ENCODE data around the gene PDE1C. TPM values are rescaled to one million over a fixed set of nuclear protein-coding genes. Genes with fewer than 3 reads are reported as not detected.

The PDE1C gene
- total RNA-seq, 3 donors from 2014 or later (not counting 1 experiment from before 2014, with no cell fraction given) = not detected

DNA sequence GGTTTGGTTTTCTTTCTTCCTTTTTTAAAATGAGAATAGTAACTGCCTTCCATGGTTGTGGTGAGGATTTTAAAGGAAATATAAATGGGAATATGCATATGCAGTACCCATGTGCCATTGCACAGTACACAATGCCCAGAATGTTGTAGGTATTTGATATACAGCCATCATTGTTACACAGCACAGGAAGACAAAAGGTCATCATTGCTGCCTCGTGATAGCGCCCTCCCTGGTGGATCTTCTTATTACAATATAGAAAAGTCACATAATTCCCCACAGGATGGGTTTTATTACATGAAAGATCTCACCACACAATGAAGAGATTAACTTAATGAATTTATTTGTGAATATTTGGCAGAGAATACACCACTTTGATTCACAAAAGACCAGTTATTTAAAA, 306.7 kb downstream of the PDE1C start:
- TF ChIP-seq, protein P1, sequence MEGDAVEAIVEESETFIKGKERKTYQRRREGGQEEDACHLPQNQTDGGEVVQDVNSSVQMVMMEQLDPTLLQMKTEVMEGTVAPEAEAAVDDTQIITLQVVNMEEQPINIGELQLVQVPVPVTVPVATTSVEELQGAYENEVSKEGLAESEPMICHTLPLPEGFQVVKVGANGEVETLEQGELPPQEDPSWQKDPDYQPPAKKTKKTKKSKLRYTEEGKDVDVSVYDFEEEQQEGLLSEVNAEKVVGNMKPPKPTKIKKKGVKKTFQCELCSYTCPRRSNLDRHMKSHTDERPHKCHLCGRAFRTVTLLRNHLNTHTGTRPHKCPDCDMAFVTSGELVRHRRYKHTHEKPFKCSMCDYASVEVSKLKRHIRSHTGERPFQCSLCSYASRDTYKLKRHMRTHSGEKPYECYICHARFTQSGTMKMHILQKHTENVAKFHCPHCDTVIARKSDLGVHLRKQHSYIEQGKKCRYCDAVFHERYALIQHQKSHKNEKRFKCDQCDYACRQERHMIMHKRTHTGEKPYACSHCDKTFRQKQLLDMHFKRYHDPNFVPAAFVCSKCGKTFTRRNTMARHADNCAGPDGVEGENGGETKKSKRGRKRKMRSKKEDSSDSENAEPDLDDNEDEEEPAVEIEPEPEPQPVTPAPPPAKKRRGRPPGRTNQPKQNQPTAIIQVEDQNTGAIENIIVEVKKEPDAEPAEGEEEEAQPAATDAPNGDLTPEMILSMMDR (IDR thresholded peaks at IDR 0.05) = no peak
- H3K27ac Mint-ChIP-seq = no peak overlapping the region
- H3K4me1 ChIP-seq (ENCODE audit: control insufficient read depth, insufficient read depth, low read length) = no peaks in the 10 kb centered on the region
- no peak for DNase-seq
- H3K9me3 Mint-ChIP-seq = peaks cover 0 to 2% of the 10 kb centered on the region in 2 donors
- no peak for ATAC-seq
- no peaks in the 10 kb centered on the region for H3K27me3 Mint-ChIP-seq (ENCODE audit: low read depth in 2 of 2)
- H3K4me3 ChIP-seq (ENCODE audit: low read length) = no peak overlapping the region
- no peaks in the 10 kb centered on the region for H3K9me3 ChIP-seq (ENCODE audit: control insufficient read depth, insufficient read depth, low read length)
- H3K4me1 Mint-ChIP-seq = no peaks in the 10 kb centered on the region
- H3K27ac ChIP-seq (ENCODE audit: low read length) = no peak overlapping the region
- H3K36me3 ChIP-seq (ENCODE audit: control insufficient read depth, insufficient read depth, low read length) = no peaks in the 10 kb centered on the region
- H3K36me3 Mint-ChIP-seq = no peaks in the 10 kb centered on the region
- WGBS (ENCODE audit: insufficient coverage) = no CpG with 5 or more reads among the region's 2 CpGs
- intact Hi-C loops (cut with micrococcal nuclease) = no loop called here
- no peaks in the 10 kb centered on the region for H3K27me3 ChIP-seq (ENCODE audit: control insufficient read depth, insufficient read depth, low read length)
- no peak overlapping the region for H3K4me3 Mint-ChIP-seq

DNA sequence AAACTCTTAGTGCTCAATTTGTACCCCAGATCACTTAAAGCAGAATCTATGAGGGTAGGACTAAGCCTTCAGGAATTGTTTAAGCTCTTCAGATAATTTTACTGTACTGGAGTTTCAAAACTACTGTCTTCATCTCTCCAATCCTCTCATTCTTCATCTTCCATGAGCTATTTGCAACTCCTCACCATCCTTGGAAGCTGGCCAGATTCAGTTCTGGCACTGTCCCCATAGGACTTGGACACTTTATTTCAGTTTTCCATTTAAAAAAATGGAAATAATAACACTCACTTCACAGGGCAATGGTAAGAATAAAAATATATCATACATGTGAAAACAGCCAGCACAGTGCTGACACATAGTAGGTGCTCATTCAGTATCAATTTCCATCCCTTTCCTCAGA, 308.6 kb downstream of the PDE1C start:
- DNase-seq = no peak
- Mint-ChIP-seq H3K27me3 (ENCODE audit: low read depth in 2 of 2) (no peaks in the 10 kb centered on the region), H3K27ac (no peak overlapping the region), H3K4me1 (no peaks in the 10 kb centered on the region), H3K4me3 (no peak overlapping the region), H3K9me3 (no peaks in the 10 kb centered on the region), H3K36me3 (no peaks in the 10 kb centered on the region)
- Histone ChIP-seq H3K9me3 (ENCODE audit: control insufficient read depth, insufficient read depth, low read length) (no peaks in the 10 kb centered on the region), H3K4me3 (ENCODE audit: low read length) (no peak overlapping the region), H3K27me3 (ENCODE audit: control insufficient read depth, insufficient read depth, low read length) (no peaks in the 10 kb centered on the region), H3K4me1 (ENCODE audit: control insufficient read depth, insufficient read depth, low read length) (no peaks in the 10 kb centered on the region), H3K36me3 (ENCODE audit: control insufficient read depth, insufficient read depth, low read length) (no peaks in the 10 kb centered on the region), H3K27ac (ENCODE audit: low read length) (no peak overlapping the region)
- intact Hi-C loops (cut with micrococcal nuclease) = no loop called here
- no peak for ATAC-seq
- TF ChIP-seq, protein P1 (IDR thresholded peaks at IDR 0.05) = no peak

DNA sequence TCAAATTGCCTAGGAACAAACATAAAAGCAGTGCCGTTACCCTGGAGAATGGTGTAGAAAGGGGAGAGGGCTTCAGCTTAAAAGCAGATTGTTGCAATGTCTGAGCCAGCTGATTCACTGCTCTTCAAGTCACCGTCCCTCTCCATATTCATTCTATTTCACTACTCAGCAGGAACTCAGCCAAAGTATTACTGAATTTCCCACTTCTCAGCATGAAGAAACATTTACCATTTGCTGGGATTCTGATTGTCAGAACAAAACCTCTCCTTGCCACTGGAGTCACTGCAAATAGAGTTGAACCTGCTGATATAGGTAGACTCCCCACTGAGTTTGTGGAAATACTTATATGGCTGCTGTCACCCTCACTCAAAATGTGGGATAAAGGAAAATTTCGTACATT, 311.5 kb downstream of the PDE1C start:
- Histone ChIP-seq H3K27ac (ENCODE audit: low read length) (no peak overlapping the region), H3K4me3 (ENCODE audit: low read length) (no peak overlapping the region), H3K9me3 (ENCODE audit: control insufficient read depth, insufficient read depth, low read length) (no peaks in the 10 kb centered on the region), H3K4me1 (ENCODE audit: control insufficient read depth, insufficient read depth, low read length) (no peaks in the 10 kb centered on the region), H3K36me3 (ENCODE audit: control insufficient read depth, insufficient read depth, low read length) (no peaks in the 10 kb centered on the region), H3K27me3 (ENCODE audit: control insufficient read depth, insufficient read depth, low read length) (no peaks in the 10 kb centered on the region)
- Mint-ChIP-seq H3K27ac (no peak overlapping the region), H3K36me3 (no peaks in the 10 kb centered on the region), H3K27me3 (ENCODE audit: low read depth in 2 of 2) (no peaks in the 10 kb centered on the region), H3K9me3 (peaks cover 0 to 2% of the 10 kb centered on the region in 2 donors), H3K4me1 (no peaks in the 10 kb centered on the region), H3K4me3 (no peak overlapping the region)
- ATAC-seq (no peak), DNase-seq (no peak)
- TF ChIP-seq, protein P1 (IDR thresholded peaks at IDR 0.05) = no peak
- intact Hi-C loops (cut with micrococcal nuclease) = no loop called here
- 68% methylated on average over 3 of the region's 3 CpGs for WGBS (ENCODE audit: insufficient coverage)

DNA sequence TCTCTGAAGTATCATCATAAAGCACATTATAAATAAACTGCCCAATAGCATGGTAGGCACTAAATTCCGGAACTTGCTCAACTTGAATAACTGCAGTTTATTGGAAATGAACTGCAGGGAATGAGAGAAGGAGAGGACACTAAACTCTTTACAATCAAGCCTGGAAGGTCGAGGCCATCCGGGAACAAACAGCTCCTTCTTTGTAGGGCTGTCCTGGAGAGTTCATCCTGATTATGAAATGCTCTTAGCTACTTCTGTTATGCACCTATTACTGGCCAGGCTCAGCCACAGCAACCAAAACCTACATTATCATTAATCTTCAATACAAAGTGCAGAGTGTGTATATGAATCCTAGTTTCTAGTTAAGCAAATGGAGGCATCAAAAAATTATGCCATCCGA, 318.5 kb downstream of the PDE1C start:
- no peak for DNase-seq
- TF ChIP-seq, protein P1 (IDR thresholded peaks at IDR 0.05) = no peak
- no peaks in the 10 kb centered on the region for H3K36me3 ChIP-seq (ENCODE audit: control insufficient read depth, insufficient read depth, low read length)
- intact Hi-C loops (cut with micrococcal nuclease) = no loop called here
- Mint-ChIP-seq H3K27ac (no peak overlapping the region), H3K27me3 (ENCODE audit: low read depth in 2 of 2) (no peaks in the 10 kb centered on the region), H3K36me3 (no peaks in the 10 kb centered on the region), H3K4me1 (no peaks in the 10 kb centered on the region), H3K4me3 (no peak overlapping the region), H3K9me3 (peaks cover 0 to 2% of the 10 kb centered on the region in 2 donors)
- H3K4me3 ChIP-seq (ENCODE audit: low read length) = no peak overlapping the region
- no peak for ATAC-seq
- no peaks in the 10 kb centered on the region for H3K4me1 ChIP-seq (ENCODE audit: control insufficient read depth, insufficient read depth, low read length)
- no peaks in the 10 kb centered on the region for H3K27me3 ChIP-seq (ENCODE audit: control insufficient read depth, insufficient read depth, low read length)
- H3K27ac ChIP-seq (ENCODE audit: low read length) = no peak overlapping the region
- WGBS (ENCODE audit: insufficient coverage) = 88% methylated on average over 3 of the region's 4 CpGs
- no peaks in the 10 kb centered on the region for H3K9me3 ChIP-seq (ENCODE audit: control insufficient read depth, insufficient read depth, low read length)

Data from natural killer cell (primary cell).